AG09309 (cell line): ENCODE data around the gene STRN3.
"Not testable (repeated sequence)": the region's sequence is repeated elsewhere in the genome, so short reads cannot be mapped to it uniquely, and the experiment has no call there.

ENCODE experiments used
- DNase-seq: peaks from one replicate; pipeline ENCODE4 v3.0.0-alpha.2; 2010; ENCODE audit warnings: low read depth
- H3K4me3 ChIP-seq: 2 replicates; pipeline ENCODE4 v1.5.1; 2011; ENCODE audit warnings: mild to moderate bottlenecking, low read depth, low read length, moderate library complexity; ENCODE audit not compliant: control insufficient read depth
- CTCF ChIP-seq: IDR thresholded peaks from 2 replicates; pipeline ENCODE4 v1.5.1; 2011; ENCODE audit warnings: mild to moderate bottlenecking, low read depth, low read length, inconsistent platforms; ENCODE audit not compliant: insufficient read depth, control insufficient read depth; ENCODE audit errors: missing control alignments

STRN3 gene

GRCh38 chr14:31060253-31060875 lies 34.2 kb upstream of the STRN3 start:
- no peak overlapping the region for H3K4me3 ChIP-seq
- DNase-seq = no peak
- no peak for TF ChIP-seq CTCF

GRCh38 chr14:31059152-31059924 lies 33.2 kb upstream of the STRN3 start:
- DNase-seq = peak; percentile 73
- TF ChIP-seq CTCF = no peak

GRCh38 chr14:31057701-31058364 lies 31.7 kb upstream of the STRN3 start:
- TF ChIP-seq CTCF = no peak
- no peak for DNase-seq
- H3K4me3 ChIP-seq = no peak overlapping the region

More at GRCh38 chr14:31059152-31059924, 33.2 kb upstream of the STRN3 start:
- no peak overlapping the region for H3K4me3 ChIP-seq

GRCh38 chr14:31057035-31057434 lies 30.9 kb upstream of the STRN3 start:
- H3K4me3 ChIP-seq = no peak overlapping the region
- TF ChIP-seq CTCF = no peak
- DNase-seq = no peak

GRCh38 chr14:31052905-31053586 lies 26.9 kb upstream of the STRN3 start:
- not testable (repeated sequence) for DNase-seq, H3K4me3 ChIP-seq

- no peak for TF ChIP-seq CTCF
- DNase-seq = no peak
- H3K4me3 ChIP-seq = no peak overlapping the region
Measured at GRCh38 chr14:31051511-31051910, 25.3 kb upstream of the STRN3 start.
